GM18867 (cell line): ENCODE measurements around the gene SUGCT.
A peak's percentile ranks its signal among the peaks of the same experiment; 100 is the strongest.
"Not testable (repeated sequence)": the region's sequence is repeated elsewhere in the genome, so short reads cannot be mapped to it uniquely, and the experiment has no call there.

Experiments
- ATAC-seq: cut with Tn5 transposase; IDR thresholded peaks from one replicate; pipeline ENCODE4 v1.9.1; 2021; ENCODE audit warnings: mild to moderate bottlenecking, moderate library complexity; ENCODE audit not compliant: unreplicated experiment

The SUGCT gene

DNA sequence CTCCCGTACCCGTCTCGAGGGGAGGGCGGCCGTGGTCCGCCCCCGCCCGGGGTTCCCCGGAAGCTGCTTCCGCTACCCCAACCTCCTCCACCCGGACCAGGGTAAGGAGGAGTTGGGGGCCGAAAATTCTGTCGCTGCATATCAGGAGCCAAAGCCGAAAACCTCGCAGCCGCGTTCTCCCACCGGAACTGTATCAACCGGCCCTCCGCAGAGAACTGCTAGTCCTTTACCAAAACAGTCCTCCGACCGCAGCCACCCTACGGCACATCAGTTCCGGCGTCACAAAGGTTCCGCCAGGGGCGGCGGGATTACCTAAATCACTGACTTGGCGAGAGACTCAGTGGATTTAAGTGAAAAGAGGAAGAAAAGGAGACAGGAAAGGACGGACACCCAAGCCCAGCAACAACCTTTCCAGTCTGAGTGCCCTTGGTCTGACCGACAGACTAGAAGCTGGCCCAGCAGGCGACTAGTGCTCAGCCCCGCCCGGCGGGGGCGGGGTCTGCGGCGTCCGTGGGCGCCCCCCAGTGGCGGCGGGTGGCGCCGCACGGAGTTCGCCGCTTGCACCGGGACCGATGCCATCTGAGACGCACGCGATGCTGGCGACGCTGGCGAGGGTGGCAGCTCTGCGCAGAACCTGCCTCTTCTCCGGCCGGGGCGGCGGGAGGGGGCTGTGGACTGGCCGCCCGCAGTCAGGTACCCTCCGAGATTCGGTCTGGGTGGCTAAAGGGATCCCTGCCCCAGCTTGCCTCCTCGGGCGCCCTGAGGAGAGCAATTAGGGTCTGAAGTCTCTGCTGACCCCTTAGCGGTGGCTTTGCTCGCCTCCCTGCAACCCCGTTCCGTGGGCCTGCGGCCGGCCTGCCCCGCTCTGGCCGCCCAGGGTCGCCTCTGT lies at the start of gene SUGCT, which contains the start of gene MPLKIP:
SUGCT (plus strand) TSS at position 578 of the 889 bp plus-strand sequence.
MPLKIP (minus strand) TSS at position 195 of the 889 bp plus-strand sequence; CDS start at position 140, 55 bp downstream.
- ATAC-seq = peak; percentile 90

GRCh38 chr7:40092182-40092581 lies 42.6 kb upstream of the SUGCT start:
- ATAC-seq = no peak

- no peak for ATAC-seq
Observed at GRCh38 chr7:40093631-40094350, 41.0 kb upstream of the SUGCT start.

DNA sequence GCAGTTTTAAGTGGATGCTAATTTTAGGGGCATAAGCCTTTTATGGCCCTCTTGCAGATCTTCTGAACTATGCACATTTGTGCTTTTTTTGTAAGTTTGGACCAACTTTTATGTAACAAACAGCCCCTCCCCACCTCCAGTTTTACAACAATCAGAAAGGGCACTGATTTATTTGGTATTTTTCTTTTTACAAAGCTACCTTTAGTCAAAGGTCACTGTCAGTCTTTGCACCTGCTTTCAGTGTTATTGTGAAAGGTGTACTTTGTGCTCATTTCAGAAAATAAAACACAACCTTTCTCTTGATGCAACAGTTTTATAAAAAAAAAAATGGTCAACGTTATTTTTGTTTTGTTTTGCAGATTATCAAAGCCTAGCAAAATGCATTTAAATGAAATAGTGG lies 39.6 kb upstream of the SUGCT start:
- ATAC-seq = no peak

DNA sequence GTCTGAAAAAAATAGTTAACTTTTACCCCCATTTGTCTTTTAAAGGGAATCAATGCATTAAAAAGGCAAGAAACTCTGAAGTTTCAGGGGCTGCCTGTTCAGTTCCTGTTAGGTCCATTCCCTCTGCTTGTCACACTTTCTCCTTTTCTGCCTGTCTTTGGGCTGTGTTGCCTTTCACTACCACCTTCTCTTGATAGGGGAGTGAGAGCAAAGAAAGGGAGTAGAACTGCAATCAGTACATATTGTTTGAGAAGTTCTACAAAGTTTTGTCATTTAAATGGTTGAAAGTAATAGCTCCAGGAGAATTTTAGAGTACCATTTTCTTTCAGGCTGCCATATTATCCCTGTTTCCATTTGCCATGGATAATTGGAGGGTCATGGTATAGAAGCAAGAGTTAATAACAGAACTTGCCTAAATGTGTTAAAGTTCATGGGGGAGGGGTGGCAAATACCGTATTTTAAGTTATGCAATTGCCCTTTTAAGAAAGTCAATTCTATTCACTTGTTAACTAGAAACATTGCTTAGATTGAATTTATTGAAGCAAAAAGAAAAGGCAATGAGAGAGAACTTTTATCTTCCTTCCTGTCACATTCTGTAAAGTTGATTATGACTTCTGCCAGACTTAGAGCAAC lies 39.0 kb upstream of the SUGCT start:
- ATAC-seq = no peak

GRCh38 chr7:40097728-40098127 lies 37.1 kb upstream of the SUGCT start:
- no peak for ATAC-seq

DNA sequence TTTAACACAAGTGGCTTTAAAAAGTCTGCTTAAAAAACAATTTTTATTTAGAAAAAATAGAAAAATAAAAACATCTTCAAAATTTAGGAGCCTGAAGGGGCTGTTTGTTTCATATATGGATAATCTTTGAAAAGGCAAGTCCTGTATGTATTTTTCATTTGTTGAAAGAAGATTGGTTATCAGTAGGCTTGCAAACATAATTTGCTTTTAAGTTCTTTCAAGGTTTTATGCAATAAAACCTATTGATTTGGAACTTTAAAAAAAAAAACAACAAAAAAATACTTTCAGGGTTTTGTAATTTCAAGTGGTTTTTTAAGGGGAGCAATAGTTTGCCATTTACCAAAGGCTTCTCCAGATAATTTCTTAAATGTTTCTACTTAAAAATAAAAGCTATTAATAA lies 36.0 kb upstream of the SUGCT start:
- no peak for ATAC-seq

DNA sequence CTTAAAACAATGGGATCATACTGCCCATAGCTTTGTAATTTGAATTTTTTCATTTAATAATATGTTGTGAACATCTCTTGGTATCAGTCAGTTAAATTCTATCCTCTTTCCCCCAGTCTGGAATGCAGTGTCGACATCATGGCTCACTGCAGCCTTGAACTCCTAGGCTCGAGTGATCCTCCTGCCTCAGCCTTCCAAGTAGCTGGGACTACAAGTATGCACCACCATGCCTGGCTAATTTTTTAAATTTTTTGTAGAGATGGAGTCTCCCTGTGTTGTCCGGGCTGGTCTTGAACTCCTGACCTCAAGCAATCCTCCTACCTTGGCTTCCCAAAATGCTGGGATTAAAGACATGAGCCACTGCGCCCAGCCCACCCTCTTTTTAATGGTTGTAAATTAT lies 35.0 kb upstream of the SUGCT start:
- ATAC-seq = no peak

DNA sequence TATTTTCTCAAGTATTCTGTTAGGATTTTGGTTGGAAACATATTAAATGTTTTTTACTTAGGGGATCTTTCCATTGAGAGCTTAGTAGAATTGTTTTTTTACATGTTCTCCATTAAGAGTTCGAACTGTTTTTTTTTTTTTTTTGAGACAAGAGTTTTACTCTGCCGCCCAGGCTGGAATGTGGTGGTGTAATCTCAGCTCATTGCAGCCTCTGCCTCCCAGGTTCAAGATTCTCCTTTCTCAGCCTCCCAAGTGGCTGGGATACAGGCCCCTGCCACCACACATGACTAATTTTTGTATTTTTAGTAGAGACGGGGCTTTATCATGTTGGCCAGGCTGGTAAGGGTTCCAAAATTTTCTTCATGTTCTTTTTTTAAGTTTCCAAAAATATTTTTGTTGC lies 33.6 kb upstream of the SUGCT start:
- ATAC-seq = no peak

DNA sequence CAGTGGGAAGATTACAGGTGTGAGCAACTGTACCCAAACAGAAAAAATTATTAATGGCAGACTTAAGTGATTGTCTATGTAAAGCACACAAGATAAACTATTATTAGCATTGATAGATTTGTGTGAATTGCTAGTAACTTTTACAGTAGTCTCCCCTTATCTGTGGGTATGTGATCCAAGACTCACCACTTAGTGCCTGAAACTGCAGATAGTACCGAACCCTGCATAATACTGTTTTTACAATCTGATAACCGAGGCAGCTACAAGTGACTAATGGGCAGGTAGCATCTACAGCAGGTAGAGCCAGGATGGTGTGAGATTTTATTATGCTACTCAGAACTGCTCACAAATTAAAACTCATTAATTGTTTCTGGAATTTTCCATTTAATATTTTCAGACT lies 31.9 kb upstream of the SUGCT start:
- ATAC-seq = no peak

DNA sequence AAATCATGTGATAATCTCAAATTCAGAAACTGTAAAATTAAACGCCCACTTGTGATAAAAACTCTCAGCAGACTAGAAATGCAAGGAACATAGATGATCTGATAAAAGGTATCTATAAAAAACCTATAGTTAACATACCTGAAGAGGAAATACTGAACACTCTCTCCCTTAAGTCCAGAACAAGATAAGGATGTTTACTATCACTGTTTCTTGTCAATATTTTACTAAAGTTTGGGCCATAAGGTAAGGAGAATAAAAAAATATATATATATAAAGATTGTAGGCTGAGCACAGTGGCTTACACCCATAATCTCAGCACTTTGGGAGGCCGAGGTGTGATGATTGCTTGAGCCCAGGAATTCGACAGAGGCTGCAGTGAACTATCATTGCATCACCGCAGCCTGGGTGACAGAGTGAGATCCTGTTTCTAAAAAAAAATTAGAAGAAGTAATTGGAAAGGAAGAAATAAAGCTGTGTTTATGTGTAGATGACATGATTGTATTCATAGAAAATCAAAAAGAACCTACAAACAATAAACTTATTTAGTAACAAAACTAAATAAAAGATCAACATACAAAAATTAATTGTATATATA lies 28.8 kb upstream of the SUGCT start:
- no peak for ATAC-seq

DNA sequence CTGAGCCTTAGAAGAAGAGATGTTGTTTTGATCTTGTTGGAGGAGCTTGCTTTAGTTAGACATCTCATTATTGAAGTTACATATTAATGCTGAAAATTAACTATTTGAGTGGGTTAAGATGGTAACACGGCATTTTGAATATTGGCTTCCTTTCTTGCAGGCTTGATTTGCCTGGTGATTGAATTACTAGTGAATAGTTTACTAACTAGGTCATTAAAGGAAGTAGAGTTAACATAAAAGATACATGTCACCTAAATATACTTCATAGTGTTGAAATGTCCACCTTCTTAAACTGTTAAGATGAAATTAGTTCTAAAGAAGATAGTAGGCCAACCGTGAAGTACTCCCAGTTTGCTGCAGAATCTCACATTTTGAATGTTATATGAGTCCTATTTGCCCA lies 18.9 kb upstream of the SUGCT start:
- ATAC-seq = no peak

DNA sequence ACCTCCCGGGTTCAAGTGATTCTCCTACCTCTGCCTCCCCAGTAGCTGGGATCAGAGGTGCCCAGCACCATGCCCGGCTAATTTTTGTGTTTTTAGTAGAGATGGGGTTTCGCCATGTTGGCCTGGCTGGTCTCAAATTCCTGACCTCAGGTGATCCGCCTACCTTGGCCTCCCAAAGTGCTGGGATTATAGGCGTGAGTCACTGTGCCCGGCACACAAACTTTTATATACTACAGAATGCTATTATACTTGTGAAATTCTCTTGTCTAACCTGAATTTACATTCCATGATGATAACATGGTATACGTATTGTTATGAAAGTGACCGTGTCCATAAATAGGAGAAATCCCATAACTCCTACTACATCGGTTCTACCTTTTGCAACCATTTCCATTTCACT lies 17.6 kb upstream of the SUGCT start:
- not testable (repeated sequence) for ATAC-seq

GRCh38 chr7:40118201-40118600 lies 16.6 kb upstream of the SUGCT start:
- ATAC-seq = not testable (repeated sequence)

DNA sequence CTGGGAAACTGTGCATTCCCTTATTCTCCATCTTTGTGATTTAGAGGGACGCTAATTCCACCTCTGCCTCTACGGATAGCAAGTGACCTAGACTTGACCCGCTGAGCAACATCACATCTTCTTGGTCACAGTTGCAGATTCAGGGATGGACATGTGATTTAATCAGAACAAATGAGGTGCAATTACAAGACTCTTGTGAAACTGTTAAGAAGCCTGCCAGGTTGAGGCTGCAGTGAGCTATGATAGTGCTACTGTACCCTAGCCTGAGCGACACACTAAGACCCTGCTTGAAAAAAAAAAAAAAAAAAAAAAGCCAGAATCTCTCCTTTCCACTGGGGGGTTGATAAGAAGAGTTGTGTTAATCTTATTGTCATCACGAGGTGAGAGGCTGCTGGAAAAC lies 14.8 kb upstream of the SUGCT start:
- ATAC-seq = no peak

GRCh38 chr7:40122100-40122939 lies 12.5 kb upstream of the SUGCT start:
- not testable (repeated sequence) for ATAC-seq

- no peak for ATAC-seq
Observed at GRCh38 chr7:40122940-40123254, 11.9 kb upstream of the SUGCT start.

DNA sequence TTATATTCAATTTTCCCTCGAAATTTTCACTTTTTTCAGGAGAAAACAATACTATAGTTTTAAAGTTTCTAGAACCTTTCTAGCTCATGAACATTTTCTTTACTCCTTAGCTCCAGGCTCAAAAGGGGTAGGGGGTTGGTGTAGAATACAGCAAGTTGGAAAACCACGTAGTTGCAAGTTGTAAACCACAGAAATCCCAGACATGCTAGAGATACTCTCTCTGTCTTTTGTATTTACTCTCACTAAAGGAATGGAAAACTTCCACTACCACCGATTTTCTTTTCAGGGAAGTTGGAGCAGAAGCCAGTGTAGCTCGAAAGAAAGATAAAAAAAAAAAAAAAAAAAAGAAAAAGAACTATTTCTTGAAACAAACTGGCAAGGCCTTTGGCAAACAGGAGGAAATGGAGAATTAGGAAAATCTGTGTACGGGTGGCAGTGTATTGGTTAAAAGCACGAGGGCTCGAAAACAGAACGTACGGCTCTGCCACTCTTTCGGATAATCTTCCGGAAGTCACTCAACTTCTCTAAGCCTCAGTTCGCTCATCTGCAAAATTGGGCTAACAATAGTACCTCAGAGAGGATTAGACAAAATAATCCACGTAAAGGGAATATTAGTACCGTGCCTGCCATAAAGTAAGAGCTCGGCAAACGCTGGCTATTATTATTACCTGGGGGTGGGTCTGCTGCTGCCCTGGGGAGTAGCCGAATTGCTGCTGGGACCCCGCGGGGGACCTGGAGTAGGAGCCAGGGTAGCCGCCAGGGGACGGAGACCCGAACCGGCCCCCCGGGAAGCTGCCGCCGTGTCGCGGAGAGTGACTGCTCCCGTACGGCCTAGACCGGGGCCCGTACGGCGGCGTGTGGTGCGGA lies 1.0 kb upstream of the SUGCT start:
- peak; percentile 54 for ATAC-seq

GRCh38 chr7:40135317-40135610 lies 459 bp downstream of the SUGCT start:
- ATAC-seq = no peak

GRCh38 chr7:40137563-40137962 lies 2.8 kb downstream of the SUGCT start:
- ATAC-seq = no peak
